GM21515 (cell line): ENCODE measurements around the gene KLHL21.
"Not testable (repeated sequence)": the region's sequence is repeated elsewhere in the genome, so short reads cannot be mapped to it uniquely, and the experiment has no call there.

Experiments
- ATAC-seq: cut with Tn5 transposase; IDR thresholded peaks from one replicate; pipeline ENCODE4 v1.9.1; 2021; ENCODE audit not compliant: unreplicated experiment

The KLHL21 gene

DNA sequence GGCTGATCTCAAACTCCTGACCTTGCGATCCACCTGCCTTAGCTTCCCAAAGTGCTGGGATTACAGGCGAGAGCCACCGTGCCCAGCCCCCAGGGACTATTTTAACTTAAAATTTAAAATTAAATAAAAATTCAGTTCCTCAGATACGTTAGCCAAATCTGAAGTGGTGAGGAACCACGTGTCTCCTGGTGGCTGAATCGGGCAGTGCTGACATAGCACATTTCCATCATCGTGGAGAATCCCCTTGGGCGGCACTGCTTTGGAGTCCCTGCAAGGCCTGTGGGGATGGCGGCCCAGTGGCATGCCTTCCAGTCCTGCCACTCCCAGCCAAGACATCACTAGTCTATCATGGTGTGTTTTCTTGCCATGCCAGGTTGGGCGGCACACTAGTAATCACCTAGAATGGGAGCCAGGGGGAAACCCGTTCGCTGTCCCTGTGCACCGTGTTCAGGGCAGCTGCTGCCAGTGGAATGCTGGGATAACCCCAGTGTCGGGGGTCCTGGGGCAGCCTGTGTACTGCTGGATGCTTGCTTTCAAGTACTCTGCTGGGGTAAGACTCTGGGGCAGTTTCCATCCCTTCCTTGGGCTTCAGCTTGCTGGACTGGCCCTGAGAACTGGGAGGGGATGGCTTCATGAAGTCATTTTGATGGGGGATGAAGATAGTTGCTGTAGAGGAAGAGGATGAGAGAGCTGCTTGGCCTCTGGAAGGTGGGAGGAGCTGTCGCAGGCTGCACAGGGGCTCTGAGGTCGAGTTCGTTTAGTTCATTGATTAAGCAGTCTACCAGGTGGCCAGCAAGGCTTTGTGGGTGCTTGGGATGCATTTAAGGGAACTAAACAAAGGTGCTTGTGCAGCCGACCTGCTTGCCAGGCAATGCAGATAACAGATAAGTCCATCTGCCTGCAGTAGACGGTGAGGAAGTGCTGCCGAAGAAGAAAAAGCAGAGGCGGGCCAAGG is 18.3 kb downstream of the KLHL21 start:
- ATAC-seq: no peak

DNA sequence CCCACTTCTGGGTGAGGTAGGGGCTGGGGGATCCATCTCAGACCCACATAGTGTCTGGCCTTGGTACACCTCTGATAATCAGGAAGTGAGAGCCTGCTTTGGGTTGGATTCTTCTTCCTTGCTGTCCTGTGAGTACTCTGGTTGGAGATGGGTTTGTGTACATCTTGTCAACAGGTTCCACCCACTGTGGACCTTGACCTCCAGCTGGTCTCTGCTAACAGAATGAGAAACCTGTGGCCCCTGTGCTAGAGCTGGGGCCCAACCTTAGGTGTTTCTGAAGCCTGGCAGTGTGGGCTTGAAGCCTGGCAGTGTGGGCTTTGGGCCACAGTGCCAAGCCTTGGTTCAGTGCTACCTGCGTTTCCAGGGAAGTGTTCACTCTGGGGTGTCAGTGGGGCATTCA is 20.3 kb downstream of the KLHL21 start:
- ATAC-seq: no peak

DNA sequence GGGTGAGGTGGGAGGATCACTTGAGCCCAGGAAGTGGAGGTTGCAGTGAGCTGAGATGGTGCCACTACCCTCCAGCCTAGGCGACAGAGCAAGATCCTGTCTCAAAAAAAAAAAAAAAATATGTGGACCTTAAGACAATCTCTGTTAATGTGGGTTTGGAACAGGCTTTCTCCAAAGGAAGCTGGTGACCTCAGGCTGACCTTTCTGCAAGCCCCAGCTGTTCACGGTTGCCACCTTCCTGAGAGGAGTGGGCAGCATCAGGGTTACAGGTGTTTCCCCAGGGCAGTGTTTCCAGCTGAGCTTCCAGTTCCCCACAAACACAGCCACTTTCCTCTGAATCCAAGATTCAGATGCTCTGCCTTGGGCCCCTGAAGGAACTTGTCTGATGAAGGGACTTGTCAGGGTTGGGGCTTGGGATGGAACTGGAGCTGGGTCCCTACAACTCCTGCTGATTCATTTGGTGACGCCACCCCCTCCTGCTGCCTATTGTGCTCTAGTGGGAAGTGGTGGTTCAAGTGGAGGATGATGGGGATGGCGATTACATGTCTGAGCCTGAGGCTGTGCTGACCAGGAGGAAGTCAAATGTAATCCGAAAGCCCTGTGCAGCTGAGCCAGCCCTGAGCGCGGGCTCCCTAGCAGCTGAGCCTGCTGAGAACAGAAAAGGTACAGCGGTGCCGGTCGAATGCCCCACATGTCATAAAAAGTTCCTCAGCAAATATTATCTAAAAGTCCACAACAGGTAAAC is 20.9 kb downstream of the KLHL21 start:
- no peak for ATAC-seq

DNA sequence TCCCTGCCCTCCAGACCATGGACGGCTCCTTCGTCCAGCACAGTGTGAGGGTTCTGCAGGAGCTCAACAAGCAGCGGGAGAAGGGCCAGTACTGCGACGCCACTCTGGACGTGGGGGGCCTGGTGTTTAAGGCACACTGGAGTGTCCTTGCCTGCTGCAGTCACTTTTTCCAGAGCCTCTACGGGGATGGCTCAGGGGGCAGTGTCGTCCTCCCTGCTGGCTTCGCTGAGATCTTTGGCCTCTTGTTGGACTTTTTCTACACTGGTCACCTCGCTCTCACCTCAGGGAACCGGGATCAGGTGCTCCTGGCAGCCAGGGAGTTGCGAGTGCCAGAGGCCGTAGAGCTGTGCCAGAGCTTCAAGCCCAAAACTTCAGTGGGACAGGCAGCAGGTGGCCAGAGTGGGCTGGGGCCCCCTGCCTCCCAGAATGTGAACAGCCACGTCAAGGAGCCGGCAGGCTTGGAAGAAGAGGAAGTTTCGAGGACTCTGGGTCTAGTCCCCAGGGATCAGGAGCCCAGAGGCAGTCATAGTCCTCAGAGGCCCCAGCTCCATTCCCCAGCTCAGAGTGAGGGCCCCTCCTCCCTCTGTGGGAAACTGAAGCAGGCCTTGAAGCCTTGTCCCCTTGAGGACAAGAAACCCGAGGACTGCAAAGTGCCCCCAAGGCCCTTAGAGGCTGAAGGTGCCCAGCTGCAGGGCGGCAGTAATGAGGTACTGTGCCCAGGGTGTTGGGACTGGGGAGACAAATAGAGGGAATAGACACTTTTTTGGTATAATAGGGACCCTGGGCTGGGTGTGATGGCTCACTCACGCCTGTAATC is 21.9 kb downstream of the KLHL21 start:
- no peak for ATAC-seq

DNA sequence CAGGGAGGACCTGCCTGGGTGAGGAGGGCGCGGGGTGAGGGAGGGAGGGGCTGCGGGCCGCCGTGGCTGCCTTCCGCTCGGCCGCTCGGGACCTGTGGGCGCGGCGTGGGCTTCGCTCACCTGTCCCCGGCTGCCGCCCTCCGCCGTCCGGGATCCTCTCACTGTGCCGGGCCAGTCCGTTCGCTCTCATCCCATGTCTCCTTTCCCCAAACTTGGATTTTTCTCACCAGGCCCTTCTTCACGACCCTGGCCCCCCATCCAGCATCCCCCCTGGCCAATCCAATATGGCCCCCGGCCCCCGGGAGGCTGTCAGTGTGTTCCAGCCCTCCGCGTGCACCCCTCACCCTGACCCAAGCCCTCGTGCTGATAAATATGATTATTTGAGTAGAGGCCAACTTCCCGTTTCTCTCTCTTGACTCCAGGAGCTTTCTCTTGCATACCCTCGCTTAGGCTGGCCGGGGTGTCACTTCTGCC is 22.5 kb downstream of the KLHL21 start:
- peak; percentile 19 for ATAC-seq

DNA sequence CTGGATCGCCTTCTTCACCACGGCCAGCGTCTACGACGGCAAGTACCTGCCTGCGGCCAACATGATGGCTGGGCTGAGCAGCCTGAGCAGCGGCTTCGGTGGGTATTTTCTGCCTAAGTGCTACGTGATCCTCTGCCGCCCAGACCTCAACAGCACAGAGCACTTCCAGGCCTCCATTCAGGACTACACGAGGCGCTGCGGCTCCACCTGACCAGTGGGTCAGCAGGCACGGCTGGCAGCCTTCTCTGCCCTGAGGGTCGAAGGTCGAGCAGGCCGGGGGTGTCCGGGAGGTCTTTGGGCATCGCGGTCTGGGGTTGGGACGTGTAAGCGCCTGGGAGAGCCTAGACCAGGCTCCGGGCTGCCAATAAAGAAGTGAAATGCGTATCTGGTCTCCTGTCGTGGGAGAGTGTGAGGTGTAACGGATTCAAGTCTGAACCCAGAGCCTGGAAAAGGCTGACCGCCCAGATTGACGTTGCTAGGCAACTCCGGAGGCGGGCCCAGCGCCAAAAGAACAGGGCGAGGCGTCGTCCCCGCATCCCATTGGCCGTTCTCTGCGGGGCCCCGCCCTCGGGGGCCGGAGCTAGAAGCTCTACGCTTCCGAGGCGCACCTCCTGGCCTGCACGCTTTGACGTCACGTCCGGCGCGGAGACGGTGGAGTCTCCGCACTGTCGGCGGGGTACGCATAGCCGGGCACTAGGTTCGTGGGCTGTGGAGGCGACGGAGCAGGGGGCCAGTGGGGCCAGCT is 23.1 kb downstream of the KLHL21 start, which contains the start of gene ZBTB48:
TSS of gene ZBTB48 (plus strand) at position 621 of the 745 bp plus-strand sequence. CDS start 616 bp downstream, outside the sequence.
- ATAC-seq: peak; percentile 96

DNA sequence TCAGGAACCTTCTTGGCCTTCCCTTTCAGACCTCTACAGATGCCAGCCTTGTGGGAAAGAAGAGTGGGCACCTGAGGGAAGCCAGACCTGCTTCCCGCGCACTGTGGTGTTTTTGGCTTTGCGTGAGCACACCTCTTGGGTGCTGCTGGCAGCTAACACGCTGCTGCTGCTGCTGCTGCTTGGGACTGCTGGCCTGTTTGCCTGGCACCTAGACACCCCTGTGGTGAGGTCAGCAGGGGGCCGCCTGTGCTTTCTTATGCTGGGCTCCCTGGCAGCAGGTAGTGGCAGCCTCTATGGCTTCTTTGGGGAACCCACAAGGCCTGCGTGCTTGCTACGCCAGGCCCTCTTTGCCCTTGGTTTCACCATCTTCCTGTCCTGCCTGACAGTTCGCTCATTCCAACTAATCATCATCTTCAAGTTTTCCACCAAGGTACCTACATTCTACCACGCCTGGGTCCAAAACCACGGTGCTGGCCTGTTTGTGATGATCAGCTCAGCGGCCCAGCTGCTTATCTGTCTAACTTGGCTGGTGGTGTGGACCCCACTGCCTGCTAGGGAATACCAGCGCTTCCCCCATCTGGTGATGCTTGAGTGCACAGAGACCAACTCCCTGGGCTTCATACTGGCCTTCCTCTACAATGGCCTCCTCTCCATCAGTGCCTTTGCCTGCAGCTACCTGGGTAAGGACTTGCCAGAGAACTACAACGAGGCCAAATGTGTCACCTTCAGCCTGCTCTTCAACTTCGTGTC is 23.9 kb downstream of the KLHL21 start:
- no peak for ATAC-seq

DNA sequence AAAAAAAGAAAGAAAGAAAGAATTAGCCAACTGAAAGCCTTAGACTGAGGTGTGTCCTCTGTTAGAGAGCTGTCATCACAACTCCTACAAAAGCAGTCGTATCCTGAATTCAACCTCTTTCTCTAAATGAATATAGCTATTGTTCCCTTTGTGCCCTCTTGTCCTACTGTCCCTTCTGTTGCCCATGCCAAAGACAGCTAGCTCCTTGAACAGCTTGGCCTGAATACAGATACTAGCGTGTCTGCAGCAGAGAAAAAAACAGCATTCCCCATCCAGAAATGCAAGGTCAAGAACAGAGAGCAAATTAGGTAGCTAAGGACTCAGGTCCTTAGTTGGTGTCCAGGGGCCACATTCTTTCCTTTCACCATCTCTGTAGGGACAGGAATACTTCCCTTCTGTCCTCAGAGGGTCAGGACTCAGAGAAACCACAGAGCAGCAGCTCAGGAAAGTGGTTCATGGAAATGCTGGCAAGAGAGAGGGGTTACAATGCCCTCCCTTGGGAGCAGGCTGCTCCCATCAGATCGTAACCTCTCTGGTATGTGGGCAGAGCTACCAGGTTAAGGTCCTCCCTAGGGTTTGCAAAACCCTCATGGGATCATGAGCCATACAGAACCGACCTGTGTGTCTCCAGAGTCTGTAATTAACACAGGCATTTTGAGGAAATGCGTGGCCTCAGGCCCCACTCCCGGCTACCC is 24.7 kb downstream of the KLHL21 start:
- ATAC-seq: no peak

DNA sequence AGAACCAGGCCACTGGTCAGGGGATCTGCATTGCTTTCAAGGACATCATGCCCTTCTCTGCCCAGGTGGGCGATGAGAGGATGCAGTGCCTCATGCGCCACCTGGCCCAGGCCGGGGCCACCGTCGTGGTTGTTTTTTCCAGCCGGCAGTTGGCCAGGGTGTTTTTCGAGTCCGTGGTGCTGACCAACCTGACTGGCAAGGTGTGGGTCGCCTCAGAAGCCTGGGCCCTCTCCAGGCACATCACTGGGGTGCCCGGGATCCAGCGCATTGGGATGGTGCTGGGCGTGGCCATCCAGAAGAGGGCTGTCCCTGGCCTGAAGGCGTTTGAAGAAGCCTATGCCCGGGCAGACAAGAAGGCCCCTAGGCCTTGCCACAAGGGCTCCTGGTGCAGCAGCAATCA is 27.9 kb downstream of the KLHL21 start:
- ATAC-seq: no peak

DNA sequence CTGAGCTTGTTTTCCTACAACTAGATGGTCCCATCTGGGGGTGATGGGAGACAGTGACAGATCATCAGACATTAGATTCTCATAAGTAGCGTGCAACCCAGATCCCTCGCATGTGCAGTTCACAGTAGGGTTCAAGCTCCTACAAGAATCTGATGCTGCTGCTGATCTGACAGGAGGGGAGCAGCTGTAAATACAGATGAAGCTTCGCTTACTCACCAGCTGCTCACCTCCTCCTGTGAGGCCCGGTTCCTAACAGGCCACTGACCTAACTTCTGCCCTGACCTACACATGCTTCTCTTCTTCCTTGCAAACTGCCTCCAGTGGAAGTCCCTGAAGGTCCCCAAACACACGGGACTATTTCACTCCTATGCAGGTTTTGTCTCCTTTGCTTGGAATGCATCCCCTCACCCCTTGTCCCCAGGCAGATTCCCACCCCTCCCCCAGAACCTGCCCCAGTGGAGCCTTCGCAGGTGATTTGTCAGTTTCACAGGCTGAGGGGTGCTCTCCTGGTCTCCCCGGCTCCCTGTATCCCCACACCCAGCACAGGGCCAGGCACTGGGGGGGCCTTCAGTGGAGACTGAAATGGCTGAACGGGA is 28.5 kb downstream of the KLHL21 start:
- no peak for ATAC-seq

DNA sequence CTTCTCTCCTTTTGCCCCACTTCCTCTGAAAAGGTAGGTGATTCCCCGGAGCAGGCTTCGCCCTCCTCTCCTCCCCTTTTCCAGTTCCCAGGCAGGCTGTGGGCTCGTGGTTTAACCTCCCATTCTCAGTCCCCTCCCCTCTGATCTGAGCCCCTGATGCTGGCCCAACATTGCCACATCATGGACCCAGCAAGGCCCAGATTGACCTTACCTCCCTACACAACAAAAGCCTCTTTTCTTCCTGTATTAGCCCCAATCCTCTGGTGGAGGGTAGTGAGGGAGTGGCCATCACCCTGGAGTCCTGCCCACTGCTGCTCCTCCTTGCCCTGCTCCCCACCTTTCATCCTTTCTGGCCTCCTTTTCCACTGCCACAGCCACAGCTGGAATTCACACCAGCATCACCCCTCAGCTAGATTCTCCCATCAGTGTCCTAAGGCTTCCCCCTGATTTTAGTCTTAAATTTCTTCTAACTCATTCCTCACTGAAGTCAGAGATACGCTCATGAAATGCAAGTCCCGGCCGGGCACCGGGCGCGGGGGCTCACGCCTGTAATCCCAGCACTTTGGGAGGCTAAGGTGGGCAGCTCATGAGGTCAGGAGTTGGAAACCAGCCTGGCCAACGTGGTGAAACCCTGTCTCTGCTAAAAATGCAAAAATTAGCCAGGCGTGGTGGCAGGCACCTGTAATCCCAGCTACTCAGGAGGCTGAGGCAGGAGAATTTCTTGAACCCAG is 29.9 kb downstream of the KLHL21 start:
- no peak for ATAC-seq

DNA sequence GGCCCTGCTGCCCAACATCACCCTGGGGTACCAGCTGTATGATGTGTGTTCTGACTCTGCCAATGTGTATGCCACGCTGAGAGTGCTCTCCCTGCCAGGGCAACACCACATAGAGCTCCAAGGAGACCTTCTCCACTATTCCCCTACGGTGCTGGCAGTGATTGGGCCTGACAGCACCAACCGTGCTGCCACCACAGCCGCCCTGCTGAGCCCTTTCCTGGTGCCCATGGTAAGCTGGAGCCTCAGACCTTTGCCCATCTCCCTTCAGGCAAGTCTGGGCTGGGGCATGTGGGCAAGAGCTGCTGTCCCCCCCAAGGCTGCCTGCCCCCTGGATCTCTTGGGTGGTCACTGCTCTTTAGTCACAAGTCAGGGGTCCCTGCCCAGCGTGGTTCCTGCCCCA is 31.7 kb downstream of the KLHL21 start:
- no peak for ATAC-seq

DNA sequence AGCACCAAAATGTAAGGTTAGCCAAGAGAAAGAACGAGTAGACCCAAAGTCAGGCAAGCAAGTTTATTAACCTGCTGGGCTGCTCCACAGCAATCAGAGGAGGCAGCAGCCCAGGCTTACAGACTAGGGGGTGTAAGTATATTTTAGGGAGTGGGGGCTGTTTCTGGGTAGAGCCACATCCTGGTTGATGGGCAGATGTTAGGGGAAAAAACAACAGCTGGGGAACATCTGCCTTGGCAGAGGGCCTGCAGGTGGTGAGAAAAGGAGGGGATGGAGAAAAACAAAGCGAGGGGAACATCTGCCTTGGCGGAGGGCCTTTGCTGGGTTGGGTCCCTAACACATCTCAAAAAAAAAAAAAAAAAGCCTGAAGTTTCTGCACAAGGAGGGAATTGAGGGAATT is 32.6 kb downstream of the KLHL21 start:
- ATAC-seq: no peak

DNA sequence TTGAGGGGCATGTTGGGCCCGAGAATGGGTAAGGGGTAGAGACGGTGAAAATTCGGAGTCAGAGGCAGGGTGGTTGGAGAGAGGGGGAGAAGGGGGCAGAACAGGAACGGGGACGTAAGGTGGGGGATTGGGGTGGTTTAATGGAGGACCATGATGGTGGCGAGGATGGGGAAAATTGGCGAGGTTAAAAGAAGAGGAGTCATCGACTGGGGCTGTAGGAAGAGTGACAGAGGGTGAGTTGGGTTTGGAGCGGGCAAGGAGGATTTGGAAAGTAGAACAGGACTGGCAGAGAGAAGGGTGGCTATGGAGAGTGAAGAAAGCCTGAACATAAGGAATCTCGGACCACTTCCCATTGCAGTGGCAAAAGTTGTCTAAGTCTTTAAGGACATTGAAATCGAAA is 33.6 kb downstream of the KLHL21 start:
- no peak for ATAC-seq

DNA sequence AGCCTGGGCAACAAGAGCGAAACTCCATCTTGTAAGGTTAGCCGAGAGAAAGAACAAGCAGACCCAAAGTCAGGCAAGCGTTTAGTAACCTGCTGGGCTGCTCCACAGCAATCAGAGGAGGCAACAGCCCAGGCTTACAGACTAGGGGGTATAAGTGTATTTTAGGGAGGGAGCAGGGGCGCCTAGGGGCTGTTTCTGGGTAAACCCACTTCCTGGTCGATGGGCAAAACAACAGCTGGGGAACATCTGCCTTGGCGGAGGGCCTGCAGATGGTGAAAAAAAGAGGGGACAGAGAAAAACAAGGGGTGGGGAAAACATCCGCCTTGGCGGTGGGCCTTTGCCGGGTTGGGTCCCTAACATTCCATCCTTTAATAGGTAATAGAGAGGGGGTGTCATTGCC is 42.4 kb downstream of the KLHL21 start:
- no peak for ATAC-seq

DNA sequence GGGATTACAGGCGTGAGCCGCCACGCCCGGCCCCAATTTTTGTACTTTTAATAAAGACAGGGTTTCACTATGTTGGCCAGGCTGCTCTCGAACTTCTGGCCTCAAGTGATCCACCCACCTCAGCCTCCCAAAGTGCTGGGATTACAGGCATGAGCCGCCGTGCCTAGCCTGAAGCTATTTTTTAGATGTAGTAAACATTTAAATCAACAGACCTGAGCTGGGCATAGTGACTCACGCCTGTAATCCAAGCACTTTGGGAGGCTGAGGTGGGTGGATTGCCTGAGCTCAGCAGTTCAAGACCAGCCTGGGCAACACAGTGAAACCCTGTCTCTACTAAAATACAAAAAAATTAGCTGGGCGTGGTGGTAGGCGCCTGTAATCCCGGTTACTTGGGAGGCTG is 43.5 kb downstream of the KLHL21 start:
- not testable (repeated sequence) for ATAC-seq

DNA sequence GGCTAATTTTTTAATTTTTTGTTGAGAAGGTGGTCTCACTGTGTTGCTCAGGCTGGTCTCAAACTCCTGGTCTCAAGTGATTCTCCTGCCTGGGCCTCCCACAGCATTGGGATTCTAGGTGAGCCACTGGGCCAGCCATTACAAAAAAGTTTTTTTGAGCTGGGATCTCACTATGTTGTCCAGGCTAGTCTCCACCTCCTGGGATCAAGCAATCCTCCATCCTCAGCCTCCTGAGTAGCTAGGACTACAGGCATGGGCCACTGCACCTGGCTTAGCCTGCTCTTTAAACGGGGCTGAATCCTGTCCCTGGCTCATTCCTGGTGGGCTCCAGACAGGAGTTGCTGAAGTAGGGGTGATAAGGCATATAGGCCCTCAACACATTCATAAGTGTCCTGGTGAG is 45.1 kb downstream of the KLHL21 start:
- no peak for ATAC-seq
